Transverse colon (tissue), 4 donors: ENCODE measurements around the gene IFNW1.

Experiments used
- POLR2AphosphoS5 ChIP-seq, 3 donors: sonication (generic); formaldehyde crosslinking; IDR thresholded peaks; one replicate each; pipeline ENCODE4 v1.6.1; 2016; ENCODE audit warnings: antibody characterized with exemption in 3 of 3
- TF ChIP-seq, protein P1 (sequence below), 5 experiments: fragments of 200-600 bp in 3 of 5; fragments of 450-650 bp in 2 of 5; sonication (generic) in 3 of 5; IDR thresholded peaks; 1 replicate in 2 of 5; 2 replicates in 3 of 5; pipeline ENCODE4 v1.5.1; 2016 to 2017; ENCODE audit warnings: antibody characterized with exemption in 5 of 5, inconsistent platforms in 3 of 5, mild to moderate bottlenecking in 2 of 5, moderate library complexity in 1 of 5

DNA sequence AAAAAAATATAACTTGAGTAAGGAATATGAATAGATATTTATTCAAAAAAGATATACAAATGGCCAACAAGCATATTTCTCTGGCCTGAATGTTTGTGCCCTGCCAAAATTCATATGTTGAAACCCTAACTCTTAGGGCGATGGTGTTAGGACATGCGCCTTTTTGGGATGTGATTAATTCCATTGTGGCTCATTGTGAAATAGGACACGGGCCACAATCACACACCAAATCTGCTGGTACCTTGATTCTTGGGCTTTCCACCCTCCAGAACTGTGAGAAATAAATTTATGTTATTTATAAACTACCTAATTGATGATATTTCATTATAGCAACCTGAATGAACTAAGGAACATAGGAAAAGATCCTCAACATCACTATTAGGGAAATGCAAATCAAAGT, 30.5 kb upstream of the IFNW1 start:
- TF ChIP-seq, protein P1, sequence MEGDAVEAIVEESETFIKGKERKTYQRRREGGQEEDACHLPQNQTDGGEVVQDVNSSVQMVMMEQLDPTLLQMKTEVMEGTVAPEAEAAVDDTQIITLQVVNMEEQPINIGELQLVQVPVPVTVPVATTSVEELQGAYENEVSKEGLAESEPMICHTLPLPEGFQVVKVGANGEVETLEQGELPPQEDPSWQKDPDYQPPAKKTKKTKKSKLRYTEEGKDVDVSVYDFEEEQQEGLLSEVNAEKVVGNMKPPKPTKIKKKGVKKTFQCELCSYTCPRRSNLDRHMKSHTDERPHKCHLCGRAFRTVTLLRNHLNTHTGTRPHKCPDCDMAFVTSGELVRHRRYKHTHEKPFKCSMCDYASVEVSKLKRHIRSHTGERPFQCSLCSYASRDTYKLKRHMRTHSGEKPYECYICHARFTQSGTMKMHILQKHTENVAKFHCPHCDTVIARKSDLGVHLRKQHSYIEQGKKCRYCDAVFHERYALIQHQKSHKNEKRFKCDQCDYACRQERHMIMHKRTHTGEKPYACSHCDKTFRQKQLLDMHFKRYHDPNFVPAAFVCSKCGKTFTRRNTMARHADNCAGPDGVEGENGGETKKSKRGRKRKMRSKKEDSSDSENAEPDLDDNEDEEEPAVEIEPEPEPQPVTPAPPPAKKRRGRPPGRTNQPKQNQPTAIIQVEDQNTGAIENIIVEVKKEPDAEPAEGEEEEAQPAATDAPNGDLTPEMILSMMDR (IDR thresholded peaks at IDR 0.05), result no peak
- no peak for TF ChIP-seq POLR2AphosphoS5 (IDR thresholded peaks at IDR 0.05)
